Aorta (tissue), 5 donors: ENCODE measurements around the gene BCAT1. TPM values are rescaled to one million over a fixed set of nuclear protein-coding genes. Genes with fewer than 3 reads are reported as not detected.
A peak's percentile ranks its signal among the peaks of the same experiment; 100 is the strongest.

Source experiments
- ATAC-seq: fragments of 200-7000 bp; cut with Tn5 transposase; one replicate; pipeline ENCODE4 v1.9.1; 2022; ENCODE audit warnings: moderate library complexity; ENCODE audit not compliant: low FRiP score
- DNase-seq, 2 donors: peaks; one replicate each; pipeline ENCODE4 v3.0.0-alpha.2; 2020
- H3K27ac ChIP-seq, 2 donors: one replicate each; pipeline ENCODE4 v1.5.1; 2013; ENCODE audit warnings: low read length in 2 of 2, mild to moderate bottlenecking in 2 of 2, moderate library complexity in 2 of 2, control low read depth in 1 of 2, inconsistent platforms in 1 of 2, low read depth in 1 of 2
- H3K27me3 ChIP-seq, 2 donors: one replicate each; pipeline ENCODE4 v1.6.1; 2013; ENCODE audit warnings: control low read depth in 1 of 2, low read length in 1 of 2, mild to moderate bottlenecking in 1 of 2, moderate library complexity in 1 of 2; ENCODE audit not compliant: insufficient read depth in 2 of 2, control insufficient read depth in 1 of 2
- H3K36me3 ChIP-seq, 2 donors: one replicate each; pipeline ENCODE4 v1.6.1; 2013; ENCODE audit warnings: control low read depth in 1 of 2, low read length in 1 of 2, mild to moderate bottlenecking in 1 of 2; ENCODE audit not compliant: insufficient read depth in 2 of 2, control insufficient read depth in 1 of 2
- H3K4me1 ChIP-seq, 2 donors: one replicate each; pipeline ENCODE4 v1.6.1; 2013; ENCODE audit warnings: low read length in 2 of 2, control low read depth in 1 of 2, mild to moderate bottlenecking in 1 of 2, moderate library complexity in 1 of 2; ENCODE audit not compliant: insufficient read depth in 2 of 2, control insufficient read depth in 1 of 2
- H3K4me3 ChIP-seq, 2 donors: one replicate each; pipeline ENCODE4 v1.5.1; 2013; ENCODE audit warnings: low read length in 2 of 2, control low read depth in 1 of 2, mild to moderate bottlenecking in 1 of 2
- H3K9me3 ChIP-seq: one replicate; pipeline ENCODE4 v1.6.1; 2013; ENCODE audit warnings: mild to moderate bottlenecking, low read length; ENCODE audit not compliant: control insufficient read depth
- WGBS, 2 donors: extraction: QIAGEN DNeasy Blood & Tissue Kit; methylation state at CpG; one replicate each; pipeline ENCODE4 v1.1.7; 2013; 5-methylcytosine and 5-hydroxymethylcytosine counted together
- intact Hi-C, 2 donors: fragments of 100-400 bp; cut with DNase I; formaldehyde crosslinking; loops; one replicate each; pipeline versions ENCODE4 v1.14.2 to v1.15.0; 2022
- polyA plus RNA-seq, 2 donors: library from polyadenylated mRNA; stranded (reverse); fragments of 200-250 nt; gene quantifications; one replicate each; pipeline ENCODE4 v1.2.3, GENCODE V29; 2013
- total RNA-seq, 2 donors: library from RNA; stranded (reverse); fragmentation: NEBNext Ultra II Directional; extraction: Animal tissue kit (Norgen Biotek cat#: 25700); gene quantifications; one replicate each; pipeline ENCODE4 v1.2.1, GENCODE V29; 2021
- donor health status: healthy with polysubstance abuse.
- donor health status: Bipolar disorder and iron deficiency.
- donor health status: DM: no; HTN: no; CAD: no.
- donor health status: DM: no; HTN: no; CAD: no.
- donor health status: DM: yes; HTN: yes; CAD: no.

The BCAT1 gene
- total and polyA plus RNA-seq, 4 donors: 3.8 to 47.3 (median 21.8) TPM

DNA sequence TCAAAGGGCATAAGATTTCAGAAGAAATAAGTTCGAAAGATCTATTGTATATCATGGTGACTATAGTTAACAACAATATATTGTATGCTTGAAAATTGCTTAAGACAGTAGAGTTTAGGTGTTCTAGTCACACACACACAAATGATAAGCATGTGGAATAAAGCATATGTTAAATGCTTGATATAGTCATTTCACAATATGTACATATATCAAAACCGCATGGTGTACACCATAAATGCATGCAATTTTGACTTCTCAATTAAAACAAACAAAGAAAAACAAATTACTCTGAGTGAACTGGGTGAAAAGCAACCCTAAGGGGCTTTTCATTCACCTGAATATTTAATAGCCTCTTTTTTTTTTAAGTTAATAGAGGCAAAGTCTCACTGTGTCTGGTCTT lies 40.3 kb upstream of the BCAT1 start:
- no peak for DNase-seq
- H3K4me3 ChIP-seq: no peak overlapping the region
- no peaks in the 10 kb centered on the region for H3K4me1 ChIP-seq
- no peak overlapping the region for H3K27ac ChIP-seq
- ATAC-seq: no peak
- 93 to 95% methylated on average over 2 of the region's 2 CpGs for WGBS, 2 donors
- no peaks in the 10 kb centered on the region for H3K27me3 ChIP-seq
- intact Hi-C loops: no loop called here
- no peaks in the 10 kb centered on the region for H3K9me3 ChIP-seq
- no peaks in the 10 kb centered on the region for H3K36me3 ChIP-seq

DNA sequence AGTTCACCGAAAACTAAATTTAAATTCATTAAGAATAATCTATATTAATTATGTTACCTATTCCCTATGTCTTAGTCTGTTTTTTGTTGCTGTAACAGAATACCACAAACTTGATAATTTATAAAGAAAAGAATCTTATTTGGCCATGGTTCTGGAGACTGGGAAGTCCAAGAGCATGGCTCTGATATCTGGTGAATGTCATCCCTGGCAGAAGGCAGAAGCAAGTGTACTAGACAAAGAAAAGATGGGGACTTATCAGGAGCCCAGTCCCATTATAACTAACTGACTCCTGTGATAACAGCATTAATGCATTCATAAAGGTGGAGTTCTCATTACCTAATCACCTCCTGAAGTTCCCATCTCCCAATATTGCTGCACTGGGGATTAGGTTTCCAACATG lies 33.3 kb upstream of the BCAT1 start:
- ATAC-seq (no peak), DNase-seq (no peak)
- H3K9me3 ChIP-seq: no peaks in the 10 kb centered on the region
- intact Hi-C loops: no loop called here
- no peaks in the 10 kb centered on the region for H3K4me1 ChIP-seq
- H3K36me3 ChIP-seq: no peaks in the 10 kb centered on the region
- no peak overlapping the region for H3K27ac ChIP-seq
- no peak overlapping the region for H3K4me3 ChIP-seq
- no peaks in the 10 kb centered on the region for H3K27me3 ChIP-seq
- 94 to 96% methylated on average over 1 of the region's 1 CpG for WGBS, 2 donors

DNA sequence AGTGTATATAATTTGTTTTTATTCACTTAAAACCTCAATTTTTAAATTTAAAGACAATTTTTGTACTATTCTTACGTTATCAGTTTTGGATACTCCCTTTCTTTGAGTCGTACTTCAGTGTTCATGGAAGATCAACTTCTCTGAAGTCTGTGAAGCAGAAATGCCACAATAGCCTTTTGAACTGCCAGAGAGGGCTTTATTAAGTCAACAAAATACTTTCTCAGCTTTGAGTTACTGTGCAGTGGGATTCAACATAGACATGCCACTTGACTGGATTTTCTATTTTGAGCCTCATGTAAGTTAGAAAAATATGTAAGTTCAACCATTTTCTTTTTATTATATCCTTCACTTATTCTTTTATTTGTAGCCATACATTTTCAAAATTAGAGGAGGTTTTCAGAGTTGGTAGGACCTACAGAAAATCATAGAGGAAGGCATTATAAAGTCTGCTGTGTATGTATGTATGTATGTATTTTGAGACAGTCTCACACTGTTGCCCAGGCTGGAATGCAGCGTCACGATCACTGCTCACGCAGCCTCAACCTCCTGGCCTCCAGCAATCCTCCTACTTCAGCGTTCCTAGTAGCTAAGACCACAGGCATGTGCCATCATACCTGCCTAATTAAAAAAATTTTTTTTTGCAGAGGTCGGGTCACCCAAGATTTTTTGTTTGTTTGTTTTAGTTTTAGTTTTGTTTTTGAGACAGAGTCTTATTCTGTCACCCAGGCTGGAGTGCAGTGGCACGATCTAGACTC lies 31.3 kb upstream of the BCAT1 start:
- H3K4me1 ChIP-seq: no peaks in the 10 kb centered on the region
- intact Hi-C loops: no loop called here
- H3K27me3 ChIP-seq: no peaks in the 10 kb centered on the region
- H3K36me3 ChIP-seq: no peaks in the 10 kb centered on the region
- no peak overlapping the region for H3K27ac ChIP-seq
- 62 to 74% methylated on average over 8 of the region's 8 CpGs for WGBS, 2 donors
- H3K4me3 ChIP-seq: no peak overlapping the region
- no peaks in the 10 kb centered on the region for H3K9me3 ChIP-seq
- DNase-seq: no peak
- no peak for ATAC-seq

DNA sequence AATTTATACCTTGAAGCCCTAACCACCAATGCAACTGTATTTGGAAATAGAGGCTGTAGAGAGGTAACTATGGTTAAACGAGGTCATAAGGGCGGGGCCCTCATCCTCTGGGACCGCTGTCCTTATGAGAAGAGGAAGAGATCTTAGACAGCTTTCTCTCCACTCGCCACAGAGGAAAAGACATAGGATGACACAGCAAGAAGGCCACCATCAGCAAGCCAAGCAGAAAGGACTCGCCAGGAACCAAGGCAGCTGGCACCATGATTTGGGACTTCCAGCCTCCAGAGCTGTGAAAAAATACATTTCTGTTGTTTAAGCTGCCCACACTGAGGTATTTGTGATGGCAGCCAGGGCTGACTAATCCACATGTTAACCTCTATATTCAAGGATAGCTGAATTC lies 30.4 kb upstream of the BCAT1 start:
- Histone ChIP-seq H3K4me1 (no peaks in the 10 kb centered on the region), H3K27ac (no peak overlapping the region), H3K36me3 (no peaks in the 10 kb centered on the region), H3K4me3 (no peak overlapping the region), H3K27me3 (no peaks in the 10 kb centered on the region), H3K9me3 (no peaks in the 10 kb centered on the region)
- intact Hi-C loops: no loop called here
- ATAC-seq (peak; percentile 38), DNase-seq (no peak)
- WGBS, 2 donors: 85 to 89% methylated on average over 5 of the region's 5 CpGs

DNA sequence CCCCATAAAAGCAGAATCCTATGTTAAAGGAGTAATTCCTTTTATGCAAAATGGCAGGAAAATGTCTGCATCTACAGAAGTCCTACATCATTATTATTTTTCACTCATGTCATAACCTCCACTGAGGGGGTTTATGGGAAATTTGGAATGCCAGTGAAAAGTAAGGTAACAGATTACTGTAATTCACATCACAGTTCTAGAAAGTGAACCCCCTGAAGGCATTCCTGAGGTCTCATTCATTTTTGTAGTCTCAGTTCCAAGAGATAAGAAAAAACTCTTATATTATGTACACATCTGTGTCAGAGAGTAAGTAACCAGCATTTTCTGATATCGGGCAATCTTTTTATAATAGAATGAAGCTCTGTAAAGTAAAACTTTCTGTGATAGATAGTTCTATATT lies 28.8 kb upstream of the BCAT1 start:
- Histone ChIP-seq H3K4me1 (no peaks in the 10 kb centered on the region), H3K27ac (no peak overlapping the region), H3K36me3 (no peaks in the 10 kb centered on the region), H3K9me3 (no peaks in the 10 kb centered on the region), H3K4me3 (no peak overlapping the region), H3K27me3 (no peaks in the 10 kb centered on the region)
- intact Hi-C loops: no loop called here
- ATAC-seq (no peak), DNase-seq (no peak)
- WGBS, 2 donors: 12 to 34% methylated on average over 1 of the region's 1 CpG

DNA sequence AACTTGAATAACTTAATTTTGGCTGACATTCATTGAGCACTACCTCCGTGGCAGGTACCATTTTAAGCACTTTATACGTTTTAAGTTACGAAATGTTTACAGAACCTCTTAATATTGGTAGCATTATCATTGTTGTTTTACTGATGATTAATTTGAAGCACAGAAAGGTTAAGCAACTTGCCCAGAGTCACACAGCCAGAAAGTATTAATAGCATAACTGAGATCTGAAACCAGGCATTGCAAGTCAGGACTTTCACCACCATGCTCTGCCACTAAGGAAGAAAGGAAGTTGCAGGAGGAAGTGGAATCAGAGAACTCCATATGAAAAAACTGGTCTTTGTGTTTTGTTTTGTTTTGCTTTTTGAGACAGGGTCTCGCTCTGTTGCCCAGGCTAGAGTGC lies 28.2 kb upstream of the BCAT1 start:
- H3K9me3 ChIP-seq: no peaks in the 10 kb centered on the region
- intact Hi-C loops: no loop called here
- no peaks in the 10 kb centered on the region for H3K36me3 ChIP-seq
- DNase-seq (no peak), ATAC-seq (no peak)
- no peaks in the 10 kb centered on the region for H3K27me3 ChIP-seq
- H3K4me1 ChIP-seq: no peaks in the 10 kb centered on the region
- H3K4me3 ChIP-seq: no peak overlapping the region
- no peak overlapping the region for H3K27ac ChIP-seq
- WGBS, 2 donors: 52 to 58% methylated on average over 4 of the region's 4 CpGs

DNA sequence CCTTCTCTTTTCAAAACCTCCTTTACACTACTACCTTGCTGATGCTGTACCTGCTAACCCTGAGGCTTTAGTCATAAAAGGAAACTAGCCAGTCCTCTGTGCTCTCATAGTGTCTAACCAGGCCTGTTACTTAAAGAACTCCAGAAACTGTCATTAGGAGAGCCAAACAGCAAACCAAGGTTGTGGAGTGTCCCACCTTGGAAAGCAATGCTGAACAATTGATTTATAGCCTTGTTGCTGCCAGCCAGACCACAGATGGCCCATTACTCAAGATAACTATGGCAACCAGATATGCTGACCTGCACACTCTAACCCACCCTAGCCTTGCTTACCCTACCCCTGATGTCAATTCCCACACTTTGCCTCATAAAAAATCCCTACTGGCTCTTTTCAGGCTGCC lies 26.5 kb upstream of the BCAT1 start:
- no peak overlapping the region for H3K4me3 ChIP-seq
- H3K27ac ChIP-seq: no peak overlapping the region
- H3K36me3 ChIP-seq: no peaks in the 10 kb centered on the region
- intact Hi-C loops: no loop called here
- ATAC-seq: no peak
- H3K9me3 ChIP-seq: no peaks in the 10 kb centered on the region
- DNase-seq: no peak
- H3K4me1 ChIP-seq: no peaks in the 10 kb centered on the region
- H3K27me3 ChIP-seq: no peaks in the 10 kb centered on the region

DNA sequence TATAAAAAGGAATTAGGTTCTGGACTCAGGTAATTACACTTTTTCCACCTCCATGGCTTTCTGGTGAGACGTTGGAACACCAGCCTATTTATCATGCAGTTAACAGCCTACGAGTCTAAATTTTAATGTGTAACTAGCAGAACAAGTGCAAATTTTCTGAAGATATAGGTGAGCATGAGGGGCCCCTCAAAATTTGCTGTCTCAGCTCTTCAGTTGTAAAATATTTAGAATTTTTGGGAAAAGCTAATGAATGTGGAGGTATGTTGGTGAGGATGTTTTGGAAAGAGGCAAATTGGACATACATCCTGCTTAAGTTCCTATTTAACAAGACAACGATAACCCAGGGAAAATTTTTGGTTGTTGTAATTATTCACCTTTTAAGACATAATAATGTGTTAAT lies 25.3 kb upstream of the BCAT1 start:
- 84% methylated on average over 3 of the region's 3 CpGs for WGBS, 2 donors
- no peak overlapping the region for H3K27ac ChIP-seq
- no peaks in the 10 kb centered on the region for H3K4me1 ChIP-seq
- DNase-seq: no peak
- intact Hi-C loops: no loop called here
- no peaks in the 10 kb centered on the region for H3K36me3 ChIP-seq
- H3K27me3 ChIP-seq: no peaks in the 10 kb centered on the region
- no peak for ATAC-seq
- no peak overlapping the region for H3K4me3 ChIP-seq
- peaks cover 2% of the 10 kb centered on the region for H3K9me3 ChIP-seq

DNA sequence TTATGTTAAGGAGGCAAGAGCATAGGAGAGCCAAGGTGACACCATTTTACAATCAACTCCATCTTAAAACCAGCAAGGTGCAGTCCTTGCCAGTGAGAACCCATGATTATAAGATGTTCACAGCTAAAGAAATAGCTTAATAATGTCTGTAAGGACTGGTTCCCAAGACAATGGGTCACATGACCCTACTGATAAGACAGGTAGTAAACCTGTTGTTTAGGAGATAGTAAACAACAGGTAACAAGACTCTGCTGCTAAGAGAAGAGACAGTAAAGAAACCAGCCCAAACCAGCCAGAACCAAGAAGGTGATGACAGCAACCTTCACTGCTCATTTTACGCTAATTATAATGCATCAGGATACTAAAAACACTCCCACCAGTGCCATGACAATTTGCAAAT lies 23.2 kb upstream of the BCAT1 start:
- H3K36me3 ChIP-seq: no peaks in the 10 kb centered on the region
- peaks cover 2% of the 10 kb centered on the region for H3K9me3 ChIP-seq
- H3K27me3 ChIP-seq: no peaks in the 10 kb centered on the region
- DNase-seq (no peak), ATAC-seq (no peak)
- intact Hi-C loops: no loop called here
- no peak overlapping the region for H3K4me3 ChIP-seq
- no peak overlapping the region for H3K27ac ChIP-seq
- WGBS, 2 donors: 95 to 96% methylated on average over 1 of the region's 1 CpG
- H3K4me1 ChIP-seq: no peaks in the 10 kb centered on the region
